Prostate gland (tissue), 2 donors: ENCODE measurements around the gene TTC31. TPM values are rescaled to one million over a fixed set of nuclear protein-coding genes. Genes with fewer than 3 reads are reported as not detected.

Experiments used
- DNase-seq: peaks from one replicate; pipeline ENCODE4 v3.0.0-alpha.2; 2019; ENCODE audit warnings: low spot score
- H3K27ac ChIP-seq, 2 donors: fragments of 200-600 bp; sonication (generic); 2 replicates each; pipeline ENCODE4 v1.5.1; 2017 to 2019
- H3K27me3 ChIP-seq: fragments of 200-600 bp; sonication (generic); replicated peaks from 2 replicates; pipeline ENCODE4 v1.5.1; 2019; ENCODE audit not compliant: insufficient read depth
- H3K36me3 ChIP-seq, 2 donors: fragments of 200-600 bp; sonication (generic); 1 replicate in 1 of 2; 2 replicates in 1 of 2; pipeline versions ENCODE4 v1.5.1 to v1.8.1; 2017 to 2019
- H3K4me1 ChIP-seq: fragments of 200-600 bp; sonication (generic); replicated peaks from 2 replicates; pipeline ENCODE4 v1.5.1; 2019
- H3K4me3 ChIP-seq, 2 donors: fragments of 200-600 bp; sonication (generic); 2 replicates each; pipeline ENCODE4 v1.5.1; 2017 to 2019
- H3K9me3 ChIP-seq: fragments of 200-600 bp; sonication (generic); 2 replicates; pipeline ENCODE4 v1.5.1; 2017
- CTCF ChIP-seq, 4 experiments: fragments of 200-600 bp in 2 of 4; fragments of 450-650 bp in 2 of 4; sonication (generic) in 2 of 4; IDR thresholded peaks; 1 replicate in 3 of 4; 2 replicates in 1 of 4; pipeline ENCODE4 v1.5.1; 2016 to 2019; ENCODE audit warnings: antibody characterized with exemption in 4 of 4, mild to moderate bottlenecking in 2 of 4, moderate library complexity in 2 of 4
- POLR2A ChIP-seq: fragments of 450-650 bp; IDR thresholded peaks from one replicate; pipeline ENCODE4 v1.6.1; 2016; ENCODE audit warnings: antibody characterized with exemption, mild to moderate bottlenecking
- POLR2AphosphoS5 ChIP-seq: sonication (generic); formaldehyde crosslinking; IDR thresholded peaks from one replicate; pipeline ENCODE4 v1.6.1; 2017; ENCODE audit warnings: antibody characterized with exemption
- WGBS: methylation state at CpG from one replicate; pipeline ENCODE4 v1.1.5; 2018; 5-methylcytosine and 5-hydroxymethylcytosine counted together
- intact Hi-C: fragments of 100-400 bp; cut with DNase I; formaldehyde crosslinking; loops from one replicate; pipeline ENCODE4 v1.14.2; 2022
- total RNA-seq, 2 donors: library from RNA; depleted of rRNA; stranded (reverse); fragments of >200 nt; gene quantifications; one replicate each; pipeline ENCODE4 v1.1.0, GENCODE V29; 2016

Gene TTC31
- total RNA-seq, 2 donors from 2014 or later = 24.0 to 27.6 TPM

GRCh38 chr2:74524005-74524404 is 41.1 kb downstream of the TTC31 start:
- DNase-seq = no peak
- intact Hi-C loops = loop anchor here (10.0 kb wide), 1 partner anchor 61 kb away; no protein-coding TSS in a partner anchor

GRCh38 chr2:74524955-74525716 is 42.3 kb downstream of the TTC31 start:
- Histone ChIP-seq H3K36me3 (peaks cover 0 to 4% of the 10 kb centered on the region in 2 donors), H3K9me3 (no peaks in the 10 kb centered on the region), H3K4me3 (no peak overlapping the region), H3K27me3 (no peaks in the 10 kb centered on the region), H3K4me1 (peaks cover 7% of the 10 kb centered on the region), H3K27ac (no peak overlapping the region)
- intact Hi-C loops = loop anchor here (10.0 kb wide), 1 partner anchor 60 kb away; no protein-coding TSS in a partner anchor
- DNase-seq = no peak
- 96% methylated on average over 10 of the region's 10 CpGs for WGBS
- TF ChIP-seq CTCF (IDR thresholded peaks at IDR 0.05) (no peak), POLR2A (no peak), POLR2AphosphoS5 (no peak)

More at GRCh38 chr2:74524005-74524404, 41.1 kb downstream of the TTC31 start:
- Histone ChIP-seq H3K4me3 (no peak overlapping the region), H3K27ac (no peak overlapping the region), H3K36me3 (peaks cover 0 to 4% of the 10 kb centered on the region in 2 donors), H3K27me3 (peaks cover 4% of the 10 kb centered on the region), H3K9me3 (no peaks in the 10 kb centered on the region), H3K4me1 (peaks cover 7% of the 10 kb centered on the region)
- WGBS = 85% methylated on average over 9 of the region's 9 CpGs
- TF ChIP-seq POLR2A = no peak
- no peak for TF ChIP-seq CTCF (IDR thresholded peaks at IDR 0.05)
- no peak for TF ChIP-seq POLR2AphosphoS5

GRCh38 chr2:74525717-74526648 is 43.1 kb downstream of the TTC31 start, which contains the start of gene DQX1:
Gene DQX1, minus strand, starts transcription at chr2:74526231. Its CDS starts 502 bp downstream, at chr2:74525729.
- Histone ChIP-seq H3K36me3 (peaks cover 0 to 4% of the 10 kb centered on the region in 2 donors), H3K4me3 (no peak within 1 kb of the TSS), H3K4me1 (peaks cover 7% of the 10 kb centered on the region), H3K9me3 (no peaks in the 10 kb centered on the region), H3K27ac (no peak within 1 kb of the TSS), H3K27me3 (no peaks in the 10 kb centered on the region)
- no peak for TF ChIP-seq CTCF (IDR thresholded peaks at IDR 0.05)
- TF ChIP-seq POLR2AphosphoS5 = no peak
- TF ChIP-seq POLR2A = no peak
- intact Hi-C loops = loop anchor here (10.0 kb wide), 1 partner anchor 59 kb away; no protein-coding TSS in a partner anchor
- WGBS = 86% methylated on average over 11 of the region's 11 CpGs
- DNase-seq = no peak

- 98% methylated on average over 11 of the region's 11 CpGs for WGBS
- DNase-seq = no peak
- intact Hi-C loops = loop anchor here (10.0 kb wide), 1 partner anchor 58 kb away; no protein-coding TSS in a partner anchor
- H3K9me3 ChIP-seq = no peaks in the 10 kb centered on the region
- no peaks in the 10 kb centered on the region for H3K27me3 ChIP-seq
- TF ChIP-seq POLR2A (no peak), CTCF (IDR thresholded peaks at IDR 0.05) (no peak), POLR2AphosphoS5 (no peak)
- no peak overlapping the region for H3K4me3 ChIP-seq
- H3K36me3 ChIP-seq = peaks cover 0 to 4% of the 10 kb centered on the region in 2 donors
- no peak overlapping the region for H3K27ac ChIP-seq
- H3K4me1 ChIP-seq = peaks cover 7% of the 10 kb centered on the region
These were observed 43.9 kb downstream of the TTC31 start for GRCh38 chr2:74526649-74527230.
